Right lobe of liver (tissue), 6 donors: ENCODE measurements around the gene ROBO2. TPM values are rescaled to one million over a fixed set of nuclear protein-coding genes. Genes with fewer than 3 reads are reported as not detected.

Experiments
- ATAC-seq, 4 donors: fragments of 200-7000 bp; cut with Tn5 transposase; one replicate each; pipeline ENCODE4 v1.9.1; 2020; ENCODE audit warnings: mild to moderate bottlenecking in 4 of 4, moderate library complexity in 4 of 4
- DNase-seq, 3 donors: peaks; one replicate each; pipeline ENCODE4 v3.0.0-alpha.2; 2020
- H3K27ac ChIP-seq, 3 donors: fragments of 200-600 bp; one replicate each; pipeline ENCODE4 v1.8.0; 2022
- H3K27me3 ChIP-seq, 2 donors: fragments of 200-600 bp; one replicate each; pipeline ENCODE4 v1.8.0; 2022
- H3K36me3 ChIP-seq, 4 donors: fragments of 200-600 bp; sonication (generic) in 1 of 4; one replicate each; pipeline versions ENCODE4 v1.5.1 to v1.8.0; 2017 to 2022; ENCODE audit warnings: control low read depth in 1 of 4
- H3K4me1 ChIP-seq, 4 donors: fragments of 200-600 bp; sonication (generic) in 1 of 4; one replicate each; pipeline versions ENCODE4 v1.5.1 to v1.8.0; 2017 to 2022; ENCODE audit warnings: control low read depth in 1 of 4
- H3K4me3 ChIP-seq, 3 donors: fragments of 200-600 bp; one replicate each; pipeline ENCODE4 v1.8.0; 2022
- H3K9me3 ChIP-seq, 4 donors: fragments of 200-600 bp; sonication (generic) in 1 of 4; one replicate each; pipeline versions ENCODE4 v1.5.1 to v1.8.0; 2017 to 2022; ENCODE audit warnings: control low read depth in 1 of 4
- CTCF ChIP-seq, 4 donors: fragments of 200-600 bp in 3 of 4; fragments of 450-650 bp in 1 of 4; IDR thresholded peaks; one replicate each; pipeline versions ENCODE4 v1.5.1 to v1.8.0; 2016 to 2022; ENCODE audit warnings: antibody characterized with exemption in 4 of 4, mild to moderate bottlenecking in 2 of 4
- POLR2A ChIP-seq: fragments of 450-650 bp; IDR thresholded peaks from one replicate; pipeline ENCODE4 v1.6.1; 2017; ENCODE audit warnings: antibody characterized with exemption, mild to moderate bottlenecking
- WGBS: methylation state at CpG from one replicate; pipeline ENCODE4 v1.1.6; 2018; ENCODE audit warnings: low coverage, low lambda C conversion rate; ENCODE audit not compliant: insufficient coverage; ENCODE audit errors: missing lambda C conversion rate; 5-methylcytosine and 5-hydroxymethylcytosine counted together
- intact Hi-C, 2 donors: fragments of 100-400 bp; cut with DNase I; formaldehyde crosslinking; loops; one replicate each; pipeline versions ENCODE4 v1.11.2 to v1.14.1; 2022
- total RNA-seq, 6 experiments: library from RNA; depleted of rRNA in 2 of 6; stranded (reverse); fragments of >200 nt in 2 of 6; fragmentation: NEBNext Ultra II Directional in 3 of 6; extraction: Animal tissue kit (Norgen Biotek cat#: 25700) in 3 of 6; gene quantifications; one replicate each; pipeline versions ENCODE4 v1.1.0 to v1.2.4, GENCODE V29; 2016 to 2023
- donor health status: DM: no; HTN: yes; CAD: no.
- donor health status: DM: no; HTN: no; CAD: no.
- donor health status: DM: no; HTN: no; CAD: no.
- donor health status: DM: no; HTN: yes; CAD: no.
- donor health status: DM: no; HTN: yes; CAD: no.

The ROBO2 gene
- total RNA-seq, 6 experiments from 2014 or later = 0.07 to 1.7 (median 0.67) TPM

- no peaks in the 10 kb centered on the region for H3K9me3 ChIP-seq
- TF ChIP-seq CTCF (IDR thresholded peaks at IDR 0.05) = no peak
- no peak for TF ChIP-seq POLR2A
- WGBS = 50% methylated on average over 8 of the region's 8 CpGs
- intact Hi-C loops = no loop called here
- peak; percentile 30 to 56 (median 42) for ATAC-seq
- no peak for DNase-seq
- H3K27ac ChIP-seq = no peak overlapping the region
- H3K36me3 ChIP-seq = no peaks in the 10 kb centered on the region
- no peaks in the 10 kb centered on the region for H3K4me1 ChIP-seq
- H3K4me3 ChIP-seq = no peak overlapping the region
- H3K27me3 ChIP-seq = no peaks in the 10 kb centered on the region
Observed at GRCh38 chr3:77147836-77148578, 108.1 kb downstream of the ROBO2 start.

GRCh38 chr3:77149382-77149781 lies 109.5 kb downstream of the ROBO2 start:
- Histone ChIP-seq H3K9me3 (no peaks in the 10 kb centered on the region), H3K36me3 (no peaks in the 10 kb centered on the region), H3K4me3 (no peak overlapping the region), H3K27me3 (no peaks in the 10 kb centered on the region), H3K27ac (no peak overlapping the region), H3K4me1 (no peaks in the 10 kb centered on the region)
- TF ChIP-seq POLR2A = no peak
- no peak for TF ChIP-seq CTCF (IDR thresholded peaks at IDR 0.05)
- ATAC-seq (no peak), DNase-seq (no peak)
- intact Hi-C loops = no loop called here
- 82% methylated on average over 2 of the region's 2 CpGs for WGBS

- intact Hi-C loops = no loop called here
- WGBS = 65% methylated on average over 7 of the region's 7 CpGs
- no peaks in the 10 kb centered on the region for H3K27me3 ChIP-seq
- H3K4me1 ChIP-seq = no peaks in the 10 kb centered on the region
- no peak overlapping the region for H3K27ac ChIP-seq
- ATAC-seq (no peak), DNase-seq (no peak)
- H3K9me3 ChIP-seq = no peaks in the 10 kb centered on the region
- H3K36me3 ChIP-seq = no peaks in the 10 kb centered on the region
- no peak for TF ChIP-seq POLR2A
- no peak for TF ChIP-seq CTCF (IDR thresholded peaks at IDR 0.05)
- no peak overlapping the region for H3K4me3 ChIP-seq
Observed at GRCh38 chr3:77150028-77150427, 110.1 kb downstream of the ROBO2 start.

GRCh38 chr3:77150759-77151158 lies 110.9 kb downstream of the ROBO2 start:
- H3K4me3 ChIP-seq = no peak overlapping the region
- DNase-seq (no peak), ATAC-seq (no peak)
- H3K4me1 ChIP-seq = no peaks in the 10 kb centered on the region
- H3K27ac ChIP-seq = no peak overlapping the region
- H3K9me3 ChIP-seq = no peaks in the 10 kb centered on the region
- TF ChIP-seq CTCF (IDR thresholded peaks at IDR 0.05) = no peak
- TF ChIP-seq POLR2A = no peak
- H3K36me3 ChIP-seq = no peaks in the 10 kb centered on the region
- intact Hi-C loops = no loop called here
- H3K27me3 ChIP-seq = no peaks in the 10 kb centered on the region
